ENCODE measurements around the gene GPANK1. TPM values are rescaled to one million over a fixed set of nuclear protein-coding genes. Genes with fewer than 3 reads are reported as not detected.

The GPANK1 gene
- total RNA-seq, 2 donors from 2014 or later = 30.3 to 37.7 TPM

DNA sequence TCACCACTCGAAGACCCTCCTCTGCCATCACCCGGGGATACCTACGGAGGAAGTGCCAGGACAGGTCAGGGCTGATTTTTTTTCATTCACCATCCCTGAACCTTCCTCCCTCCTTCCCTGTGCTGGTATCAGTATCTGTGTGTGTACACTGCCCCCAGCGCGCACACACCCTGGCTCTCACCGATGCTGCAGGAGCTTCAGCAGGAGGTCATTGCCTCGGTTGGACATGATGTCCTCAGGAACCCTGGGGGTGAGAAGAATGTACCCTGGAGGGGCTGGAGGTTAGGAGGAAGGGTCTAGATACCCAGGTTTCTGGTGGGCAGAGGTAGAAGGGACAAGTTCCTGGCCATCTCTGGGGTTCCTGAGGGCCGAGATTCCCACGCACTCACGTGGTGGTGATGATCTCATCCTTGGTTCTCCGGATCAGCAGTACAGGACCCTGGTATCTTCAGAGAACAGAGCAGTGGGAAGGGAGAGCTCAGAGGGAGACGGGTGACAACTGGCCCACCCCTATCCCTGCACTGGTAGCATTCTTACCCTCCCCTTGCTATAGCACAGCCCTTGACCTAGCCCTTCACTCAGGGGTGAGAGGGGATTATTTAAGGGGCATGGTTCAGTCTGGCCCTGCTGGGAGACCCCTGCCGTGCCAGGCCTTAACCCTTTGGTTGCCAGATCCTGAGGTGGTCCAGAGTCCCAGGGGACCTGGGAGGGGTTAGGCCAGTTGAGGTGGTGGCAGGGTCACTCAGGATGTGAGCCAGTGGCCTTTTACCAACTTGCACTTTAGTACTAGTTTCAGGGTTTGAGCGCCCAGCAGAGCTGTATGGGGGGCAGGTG lies 23.3 kb upstream of the GPANK1 start:
- no peaks in the 10 kb centered on the region for H3K9me3 Mint-ChIP-seq
- H3K4me3 Mint-ChIP-seq = no peak overlapping the region
- H3K36me3 Mint-ChIP-seq (ENCODE audit: insufficient read depth in 2 of 2) = peaks cover 0 to 10% of the 10 kb centered on the region in 2 donors
- H3K4me1 Mint-ChIP-seq (ENCODE audit: low read depth) = peaks cover 10% of the 10 kb centered on the region
- no peak for ATAC-seq (replicated peaks in 1 of 2)
- DNase-seq = no peak
- H3K27me3 Mint-ChIP-seq (ENCODE audit: low read depth) = no peaks in the 10 kb centered on the region
- no peak overlapping the region for H3K27ac Mint-ChIP-seq

DNA sequence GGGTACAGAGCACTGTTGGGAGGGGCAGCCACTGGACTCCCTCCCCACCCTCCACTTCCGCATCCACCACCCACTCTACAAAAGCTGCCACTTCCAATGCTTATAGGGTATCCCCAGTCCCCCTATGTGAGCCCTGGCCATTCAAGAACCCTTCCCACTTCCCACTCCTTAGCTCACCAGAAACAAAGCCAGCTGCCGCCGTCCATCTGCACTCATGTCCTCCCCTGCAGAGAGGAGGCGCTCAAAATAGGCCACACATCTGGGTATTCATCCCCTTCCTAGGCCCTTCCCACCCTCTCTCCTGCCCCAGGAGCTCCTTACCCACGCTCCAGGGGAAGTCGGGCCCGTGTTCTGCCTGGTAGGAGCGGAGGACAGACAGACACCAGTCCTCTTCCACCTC lies 22.5 kb upstream of the GPANK1 start:
- Mint-ChIP-seq H3K27ac (no peak overlapping the region), H3K9me3 (no peaks in the 10 kb centered on the region), H3K36me3 (ENCODE audit: insufficient read depth in 2 of 2) (peaks cover 0 to 10% of the 10 kb centered on the region in 2 donors), H3K4me1 (ENCODE audit: low read depth) (peaks cover 10% of the 10 kb centered on the region), H3K4me3 (no peak overlapping the region), H3K27me3 (ENCODE audit: low read depth) (no peaks in the 10 kb centered on the region)
- ATAC-seq (replicated peaks in 1 of 2) = no peak
- no peak for DNase-seq

DNA sequence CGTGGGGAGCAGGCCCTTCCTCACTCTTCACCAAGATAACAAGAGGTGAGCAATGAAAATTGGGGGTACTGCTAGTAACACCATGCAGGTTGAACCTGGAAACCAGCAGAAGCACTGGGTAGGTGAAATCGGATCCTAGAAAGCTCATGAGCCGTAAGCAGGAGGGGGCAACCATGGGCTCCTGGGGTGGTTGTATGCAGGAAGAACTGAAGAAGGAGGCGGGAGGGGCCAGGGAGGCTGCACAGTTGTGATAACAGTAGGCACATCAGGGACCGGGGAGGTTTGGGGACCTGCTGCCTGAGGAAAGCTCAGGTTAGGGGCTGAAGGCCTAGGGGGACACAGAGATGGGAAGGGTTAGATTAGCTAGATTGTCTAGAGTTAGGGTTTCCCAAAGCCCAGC lies 21.7 kb upstream of the GPANK1 start:
- Mint-ChIP-seq H3K9me3 (no peaks in the 10 kb centered on the region), H3K27ac (peak overlapping the region; percentile 6), H3K4me3 (no peak overlapping the region), H3K36me3 (ENCODE audit: insufficient read depth in 2 of 2) (peaks cover 0 to 10% of the 10 kb centered on the region in 2 donors), H3K4me1 (ENCODE audit: low read depth) (peaks cover 18% of the 10 kb centered on the region), H3K27me3 (ENCODE audit: low read depth) (no peaks in the 10 kb centered on the region)
- ATAC-seq (replicated peaks in 1 of 2) = no peak
- no peak for DNase-seq

GRCh38 chr6:31683591-31683990 lies 18.8 kb upstream of the GPANK1 start:
- H3K27ac Mint-ChIP-seq = no peak overlapping the region
- no peak for DNase-seq
- no peaks in the 10 kb centered on the region for H3K9me3 Mint-ChIP-seq
- H3K4me3 Mint-ChIP-seq = no peak overlapping the region
- peaks cover 23% of the 10 kb centered on the region for H3K4me1 Mint-ChIP-seq (ENCODE audit: low read depth)
- no peak for ATAC-seq (replicated peaks in 1 of 2)
- H3K27me3 Mint-ChIP-seq (ENCODE audit: low read depth) = no peaks in the 10 kb centered on the region
- peaks cover 0 to 8% of the 10 kb centered on the region in 2 donors for H3K36me3 Mint-ChIP-seq (ENCODE audit: insufficient read depth in 2 of 2)

GRCh38 chr6:31681135-31681671 lies 16.4 kb upstream of the GPANK1 start:
- peak; percentile 73 to 74 for ATAC-seq (replicated peaks in 1 of 2)
- Mint-ChIP-seq H3K4me1 (ENCODE audit: low read depth) (peaks cover 23% of the 10 kb centered on the region), H3K4me3 (peak overlapping the region; percentile 83 to 91), H3K9me3 (no peaks in the 10 kb centered on the region), H3K36me3 (ENCODE audit: insufficient read depth in 2 of 2) (peaks cover 0 to 6% of the 10 kb centered on the region in 2 donors), H3K27me3 (ENCODE audit: low read depth) (no peaks in the 10 kb centered on the region), H3K27ac (no peak overlapping the region)
- peak; percentile 59 to 65 for DNase-seq

DNA sequence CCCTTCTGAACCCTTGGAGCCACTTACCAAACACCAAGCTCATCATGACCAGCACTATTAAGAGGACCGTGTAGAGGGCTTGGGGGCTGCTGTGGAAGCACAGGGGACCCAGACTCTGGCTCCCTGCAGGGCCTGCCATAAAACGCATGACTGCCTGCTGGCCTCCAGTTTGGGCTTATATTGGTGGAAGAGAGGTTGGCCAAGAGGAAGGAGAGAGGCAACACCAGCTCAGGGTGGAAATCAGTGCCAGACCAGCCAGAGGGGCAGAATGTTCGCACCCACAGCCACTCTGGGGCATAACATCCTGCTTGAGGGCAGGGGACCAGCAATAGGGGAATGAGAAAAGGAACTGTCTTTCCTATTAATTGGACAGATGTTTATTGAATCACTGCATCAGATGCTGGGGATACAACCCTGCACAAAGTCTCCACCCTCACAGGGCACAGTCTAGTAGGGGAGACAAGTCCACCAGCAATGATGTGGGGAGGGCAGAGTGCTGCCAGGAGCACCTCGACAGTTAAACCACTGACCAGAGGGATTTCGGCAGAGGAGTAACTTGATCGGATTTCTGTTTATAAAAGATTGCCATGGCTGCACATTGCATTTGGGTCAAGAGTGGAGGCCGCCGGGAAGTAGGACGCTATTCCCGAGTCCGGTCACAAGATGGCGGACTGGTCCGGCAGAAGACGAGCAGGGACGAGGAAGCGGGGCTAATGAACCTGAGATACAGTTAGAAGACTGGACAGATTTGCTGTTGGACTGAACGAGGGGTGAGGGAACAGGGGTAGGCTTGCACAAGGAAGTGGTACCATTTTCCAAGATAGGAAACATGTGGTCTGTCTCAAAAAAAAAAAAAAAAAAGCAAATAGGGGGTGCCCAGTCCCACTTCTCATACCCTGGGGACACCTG lies 15.7 kb upstream of the GPANK1 start, which contains the start of gene LY6G5C:
Gene LY6G5C, minus strand, starts transcription at position 842 of the 909 bp plus-strand sequence. Its CDS starts 694 bp downstream, at position 148.
- Mint-ChIP-seq H3K4me1 (ENCODE audit: low read depth) (peaks cover 23% of the 10 kb centered on the region), H3K27me3 (ENCODE audit: low read depth) (no peaks in the 10 kb centered on the region), H3K36me3 (ENCODE audit: insufficient read depth in 2 of 2) (peaks cover 0 to 3% of the 10 kb centered on the region in 2 donors), H3K4me3 (peak within 1 kb of the TSS; percentile 83 to 91), H3K27ac (peak within 1 kb of the TSS; percentile 61), H3K9me3 (no peaks in the 10 kb centered on the region)
- DNase-seq (peak; percentile 67 to 72), ATAC-seq (replicated peaks in 1 of 2) (peak; percentile 66 to 74)

GRCh38 chr6:31677955-31678354 lies 13.2 kb upstream of the GPANK1 start:
- ATAC-seq (replicated peaks in 1 of 2) = no peak
- Mint-ChIP-seq H3K4me3 (no peak overlapping the region), H3K36me3 (ENCODE audit: insufficient read depth in 2 of 2) (no peaks in the 10 kb centered on the region), H3K27ac (no peak overlapping the region), H3K9me3 (no peaks in the 10 kb centered on the region), H3K27me3 (ENCODE audit: low read depth) (no peaks in the 10 kb centered on the region), H3K4me1 (ENCODE audit: low read depth) (peaks cover 23% of the 10 kb centered on the region)
- no peak for DNase-seq

DNA sequence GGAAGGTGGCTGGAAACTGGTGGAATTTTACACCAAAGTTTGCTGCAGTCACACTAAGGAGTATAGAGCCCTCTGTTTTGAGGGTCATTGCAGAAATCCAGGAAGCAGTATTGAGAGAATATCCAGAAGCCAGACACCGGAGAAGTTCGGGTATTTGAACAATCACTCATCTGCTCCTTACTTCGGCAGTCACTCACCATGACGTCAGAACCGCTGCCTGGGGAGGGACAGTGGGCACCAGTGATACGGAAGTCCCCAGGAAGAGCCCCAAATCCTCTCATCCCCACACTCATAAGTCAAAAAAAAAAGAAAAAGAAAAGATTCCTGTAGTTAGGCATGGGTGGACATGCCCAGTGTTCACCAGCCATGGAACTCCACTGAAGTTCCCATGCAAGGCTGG lies 12.1 kb upstream of the GPANK1 start:
- Mint-ChIP-seq H3K4me1 (ENCODE audit: low read depth) (peaks cover 20% of the 10 kb centered on the region), H3K36me3 (ENCODE audit: insufficient read depth in 2 of 2) (peaks cover 0 to 8% of the 10 kb centered on the region in 2 donors), H3K27me3 (ENCODE audit: low read depth) (no peaks in the 10 kb centered on the region), H3K9me3 (no peaks in the 10 kb centered on the region), H3K27ac (no peak overlapping the region), H3K4me3 (no peak overlapping the region)
- no peak for DNase-seq
- ATAC-seq (replicated peaks in 1 of 2) = no peak

DNA sequence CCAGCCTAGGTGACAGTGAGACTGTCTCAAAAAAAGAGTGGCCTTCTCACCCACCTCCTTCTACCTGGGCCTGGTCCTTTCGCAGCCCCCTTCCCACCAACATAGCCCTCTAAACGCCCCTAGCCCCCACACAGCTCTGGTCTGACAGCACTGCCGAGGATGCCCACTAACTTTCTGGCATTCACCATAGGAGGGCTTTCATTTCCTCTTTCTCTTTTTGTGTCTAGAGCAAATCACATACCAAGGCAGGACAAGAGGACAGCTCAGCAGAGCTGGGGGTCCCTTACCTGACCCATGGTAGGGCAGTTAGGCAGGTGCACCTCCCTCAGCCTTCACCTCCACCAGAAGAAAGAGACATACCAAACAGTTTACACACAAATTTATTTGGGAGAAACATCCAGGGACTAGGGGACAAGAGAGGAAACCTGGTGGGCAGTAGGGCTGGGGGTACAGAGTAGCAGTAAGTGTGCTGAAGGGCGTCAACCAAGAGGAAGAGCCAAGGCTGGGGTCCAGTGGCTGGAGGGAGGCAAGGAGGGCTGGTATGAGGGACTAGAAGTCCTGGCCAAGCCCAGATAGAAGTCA lies 11.6 kb upstream of the GPANK1 start:
- no peak overlapping the region for H3K27ac Mint-ChIP-seq
- ATAC-seq (replicated peaks in 1 of 2) = no peak
- H3K9me3 Mint-ChIP-seq = no peaks in the 10 kb centered on the region
- no peaks in the 10 kb centered on the region for H3K27me3 Mint-ChIP-seq (ENCODE audit: low read depth)
- H3K4me1 Mint-ChIP-seq (ENCODE audit: low read depth) = peaks cover 15% of the 10 kb centered on the region
- H3K36me3 Mint-ChIP-seq (ENCODE audit: insufficient read depth in 2 of 2) = peaks cover 0 to 13% of the 10 kb centered on the region in 2 donors
- no peak for DNase-seq
- H3K4me3 Mint-ChIP-seq = no peak overlapping the region

GRCh38 chr6:31669676-31670075 lies 4.9 kb upstream of the GPANK1 start, which contains the start of gene LY6G5B:
Gene LY6G5B (plus strand): TSS chr6:31669976. CDS start chr6:31670951, 975 bp downstream.
- no peak within 1 kb of the TSS for H3K4me3 Mint-ChIP-seq
- DNase-seq = no peak
- ATAC-seq (replicated peaks in 1 of 2) = no peak
- no peaks in the 10 kb centered on the region for H3K27me3 Mint-ChIP-seq (ENCODE audit: low read depth)
- H3K36me3 Mint-ChIP-seq (ENCODE audit: insufficient read depth in 2 of 2) = peaks cover 19 to 31% of the 10 kb centered on the region in 2 donors
- H3K4me1 Mint-ChIP-seq (ENCODE audit: low read depth) = peaks cover 36% of the 10 kb centered on the region
- H3K9me3 Mint-ChIP-seq = no peaks in the 10 kb centered on the region
- no peak within 1 kb of the TSS for H3K27ac Mint-ChIP-seq

- ATAC-seq (replicated peaks in 1 of 2) (no peak), DNase-seq (no peak)
- H3K9me3 Mint-ChIP-seq = no peaks in the 10 kb centered on the region
- peaks cover 33 to 35% of the 10 kb centered on the region in 2 donors for H3K36me3 Mint-ChIP-seq (ENCODE audit: insufficient read depth in 2 of 2)
- peak overlapping the region; percentile 98 to 99 for H3K4me3 Mint-ChIP-seq
- peaks cover 68% of the 10 kb centered on the region for H3K4me1 Mint-ChIP-seq (ENCODE audit: low read depth)
- H3K27me3 Mint-ChIP-seq (ENCODE audit: low read depth) = no peaks in the 10 kb centered on the region
- H3K27ac Mint-ChIP-seq = peak overlapping the region; percentile 98
These were observed 1.7 kb upstream of the GPANK1 start for GRCh38 chr6:31666337-31666965.

All from activated T-cell treated with anti-CD3 and anti-CD28 coated beads, Interleukin-2, amount 50 U/mL, for 72 hours (primary cell).